ENCODE data around the gene COL4A2. TPM values are rescaled to one million over a fixed set of nuclear protein-coding genes. Genes with fewer than 3 reads are reported as not detected.

COL4A2 gene
- polyA plus RNA-seq, 1 donor (not counting 4 experiments of a cell fraction or from before 2014, with no cell fraction given) = 30.7 TPM

- peak overlapping the region; percentile 42 for H3K9ac ChIP-seq (ENCODE audit: control insufficient read depth, extremely low read depth, insufficient read depth, low read length)
- TF ChIP-seq CTCF (optimal IDR thresholded peaks at IDR 0.05 in 1 of 3, IDR thresholded peaks at IDR 0.05 in 1 of 3, conservative IDR thresholded peaks at IDR 0.05 in 1 of 3; ENCODE audit: extremely low read depth in 1 of 3, insufficient read depth in 2 of 3, low read length in 3 of 3) = no peak
- TF ChIP-seq EZH2 (IDR thresholded peaks at IDR 0.05; ENCODE audit: low read length) = no peak
- no peak overlapping the region for H2AFZ ChIP-seq (ENCODE audit: control insufficient read depth, low read length)
- no peaks in the 10 kb centered on the region for H3K9me3 ChIP-seq (ENCODE audit: control insufficient read depth, low read depth, low read length)
- peaks cover 21% of the 10 kb centered on the region for H3K4me1 ChIP-seq (ENCODE audit: control insufficient read depth, extremely low read depth, insufficient read depth, low read length)
- no peaks in the 10 kb centered on the region for H4K20me1 ChIP-seq (ENCODE audit: control insufficient read depth, extremely low read depth, insufficient read depth, low read length)
- dilution Hi-C loops (cut with MboI; ENCODE audit: extremely low pct_ligation_motif_present, low sequenced_read_pairs) = no loop called here
- H3K4me3 ChIP-seq (ENCODE audit: control insufficient read depth in 2 of 3, extremely low read depth in 1 of 3, insufficient read depth in 2 of 3, low read depth in 1 of 3, low read length in 3 of 3) = no peak overlapping the region
- H3K9me1 ChIP-seq (ENCODE audit: control insufficient read depth, extremely low read depth, insufficient read depth, low read length) = peaks cover 5% of the 10 kb centered on the region
- peaks cover 0 to 4% of the 10 kb centered on the region in 2 experiments for H3K36me3 ChIP-seq (ENCODE audit: control insufficient read depth in 2 of 2, extremely low read depth in 1 of 2, insufficient read depth in 2 of 2, low read length in 2 of 2)
- H3K4me2 ChIP-seq (ENCODE audit: control insufficient read depth, extremely low read depth, insufficient read depth, low read depth, low read length) = no peak overlapping the region
- H3K27me3 ChIP-seq (ENCODE audit: control insufficient read depth, extremely low read depth, insufficient read depth, low read length) = no peaks in the 10 kb centered on the region
- H3K27ac ChIP-seq (ENCODE audit: control insufficient read depth, insufficient read depth, low read length) = peak overlapping the region; percentile 68
- FAIRE-seq (no peak), DNase-seq (ENCODE audit: low read depth, low spot score) (no peak)
- H3K79me2 ChIP-seq (ENCODE audit: control insufficient read depth, insufficient read depth, low read length) = peaks cover 17% of the 10 kb centered on the region
Measured at GRCh38 chr13:110380359-110381028, 73.4 kb downstream of the COL4A2 start.

- peak overlapping the region; percentile 68 for H3K27ac ChIP-seq (ENCODE audit: control insufficient read depth, insufficient read depth, low read length)
- no peak overlapping the region for H3K4me2 ChIP-seq (ENCODE audit: control insufficient read depth, extremely low read depth, insufficient read depth, low read depth, low read length)
- no peaks in the 10 kb centered on the region for H4K20me1 ChIP-seq (ENCODE audit: control insufficient read depth, extremely low read depth, insufficient read depth, low read length)
- peaks cover 0 to 4% of the 10 kb centered on the region in 2 experiments for H3K36me3 ChIP-seq (ENCODE audit: control insufficient read depth in 2 of 2, extremely low read depth in 1 of 2, insufficient read depth in 2 of 2, low read length in 2 of 2)
- peak overlapping the region; percentile 42 for H3K9ac ChIP-seq (ENCODE audit: control insufficient read depth, extremely low read depth, insufficient read depth, low read length)
- no peaks in the 10 kb centered on the region for H3K9me3 ChIP-seq (ENCODE audit: control insufficient read depth, low read depth, low read length)
- TF ChIP-seq EZH2 (IDR thresholded peaks at IDR 0.05; ENCODE audit: low read length) (no peak), CTCF (optimal IDR thresholded peaks at IDR 0.05 in 1 of 3, IDR thresholded peaks at IDR 0.05 in 1 of 3, conservative IDR thresholded peaks at IDR 0.05 in 1 of 3; ENCODE audit: extremely low read depth in 1 of 3, insufficient read depth in 2 of 3, low read length in 3 of 3) (no peak)
- no peaks in the 10 kb centered on the region for H3K27me3 ChIP-seq (ENCODE audit: control insufficient read depth, extremely low read depth, insufficient read depth, low read length)
- no peak overlapping the region for H2AFZ ChIP-seq (ENCODE audit: control insufficient read depth, low read length)
- H3K79me2 ChIP-seq (ENCODE audit: control insufficient read depth, insufficient read depth, low read length) = peaks cover 21% of the 10 kb centered on the region
- H3K4me3 ChIP-seq (ENCODE audit: control insufficient read depth in 2 of 3, extremely low read depth in 1 of 3, insufficient read depth in 2 of 3, low read depth in 1 of 3, low read length in 3 of 3) = no peak overlapping the region
- peaks cover 5% of the 10 kb centered on the region for H3K9me1 ChIP-seq (ENCODE audit: control insufficient read depth, extremely low read depth, insufficient read depth, low read length)
- DNase-seq (ENCODE audit: low read depth, low spot score) (no peak), FAIRE-seq (no peak)
- dilution Hi-C loops (cut with MboI; ENCODE audit: extremely low pct_ligation_motif_present, low sequenced_read_pairs) = no loop called here
- H3K4me1 ChIP-seq (ENCODE audit: control insufficient read depth, extremely low read depth, insufficient read depth, low read length) = peaks cover 21% of the 10 kb centered on the region
Measured at GRCh38 chr13:110381029-110381360, 73.9 kb downstream of the COL4A2 start.

Data from keratinocyte (primary cell).